Measurements from ENCODE around the gene PELI1.

Gene PELI1, protein sequence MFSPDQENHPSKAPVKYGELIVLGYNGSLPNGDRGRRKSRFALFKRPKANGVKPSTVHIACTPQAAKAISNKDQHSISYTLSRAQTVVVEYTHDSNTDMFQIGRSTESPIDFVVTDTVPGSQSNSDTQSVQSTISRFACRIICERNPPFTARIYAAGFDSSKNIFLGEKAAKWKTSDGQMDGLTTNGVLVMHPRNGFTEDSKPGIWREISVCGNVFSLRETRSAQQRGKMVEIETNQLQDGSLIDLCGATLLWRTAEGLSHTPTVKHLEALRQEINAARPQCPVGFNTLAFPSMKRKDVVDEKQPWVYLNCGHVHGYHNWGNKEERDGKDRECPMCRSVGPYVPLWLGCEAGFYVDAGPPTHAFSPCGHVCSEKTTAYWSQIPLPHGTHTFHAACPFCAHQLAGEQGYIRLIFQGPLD

GRCh38 chr2:64144057-64145013 lies at the start of gene PELI1:
PELI1 (minus strand) TSS chr2:64144420; CDS start chr2:64108310, 36,110 bp downstream.
- Histone ChIP-seq H3K4me1 (ENCODE audit: low read depth, poor library complexity, severe bottlenecking) (peaks cover 31% of the 10 kb centered on the region), H3K9ac (peak within 1 kb of the TSS; percentile 81), H3K36me3 (ENCODE audit: insufficient read depth) (no peaks in the 10 kb centered on the region), H3K27ac (peak within 1 kb of the TSS; percentile 76), H4K20me1 (ENCODE audit: insufficient read depth) (no peaks in the 10 kb centered on the region), H3K79me2 (ENCODE audit: insufficient read depth, low read depth) (peaks cover 43% of the 10 kb centered on the region), H3K4me3 (IDR thresholded peaks at IDR 0.05; ENCODE audit: insufficient read depth, low read depth, low read length) (peak within 1 kb of the TSS; percentile 56), H2AFZ (ENCODE audit: low read depth) (peak within 1 kb of the TSS; percentile 71), H3K27me3 (ENCODE audit: insufficient read depth, low read depth) (no peaks in the 10 kb centered on the region), H3K4me2 (peak within 1 kb of the TSS; percentile 95)
- TF ChIP-seq CTCF (conservative IDR thresholded peaks at IDR 0.05; ENCODE audit: low read depth, low read length) = peak; percentile 36

- H2AFZ ChIP-seq (ENCODE audit: low read depth) = no peak overlapping the region
- H4K20me1 ChIP-seq (ENCODE audit: insufficient read depth) = no peaks in the 10 kb centered on the region
- TF ChIP-seq CTCF (conservative IDR thresholded peaks at IDR 0.05; ENCODE audit: low read depth, low read length) = no peak
- peaks cover 15% of the 10 kb centered on the region for H3K4me1 ChIP-seq (ENCODE audit: low read depth, poor library complexity, severe bottlenecking)
- H3K4me2 ChIP-seq = no peak overlapping the region
- H3K27me3 ChIP-seq (ENCODE audit: insufficient read depth, low read depth) = no peaks in the 10 kb centered on the region
- no peak overlapping the region for H3K9ac ChIP-seq
- H3K36me3 ChIP-seq (ENCODE audit: insufficient read depth) = no peaks in the 10 kb centered on the region
- H3K4me3 ChIP-seq (IDR thresholded peaks at IDR 0.05; ENCODE audit: insufficient read depth, low read depth, low read length) = no peak overlapping the region
- H3K27ac ChIP-seq = no peak overlapping the region
- H3K79me2 ChIP-seq (ENCODE audit: insufficient read depth, low read depth) = no peaks in the 10 kb centered on the region
These were observed 49.3 kb upstream of the PELI1 start for GRCh38 chr2:64193491-64193890.

DNA sequence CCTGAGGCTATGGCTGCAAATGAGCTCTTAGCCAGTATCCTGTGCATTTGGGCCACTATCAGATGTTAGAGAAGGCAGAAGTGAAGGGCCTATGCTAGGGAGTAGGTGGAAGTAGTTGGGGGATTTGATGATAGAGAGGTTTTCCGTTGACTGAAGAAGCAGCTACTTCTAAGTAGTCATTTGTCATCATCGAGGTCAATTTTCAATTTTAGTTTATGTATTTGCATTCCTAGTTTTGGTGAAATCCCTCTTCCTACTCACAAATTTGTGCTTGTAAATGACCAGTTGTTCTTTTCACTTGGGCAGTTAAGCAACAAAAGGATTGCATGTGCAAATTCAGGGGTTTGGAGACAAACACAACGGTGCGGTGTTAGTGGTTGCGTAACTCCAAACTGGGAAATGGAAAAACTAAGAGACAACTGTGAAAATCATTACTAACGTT lies 48.5 kb upstream of the PELI1 start:
- Histone ChIP-seq H3K9ac (no peak overlapping the region), H4K20me1 (ENCODE audit: insufficient read depth) (no peaks in the 10 kb centered on the region), H3K27ac (no peak overlapping the region), H2AFZ (ENCODE audit: low read depth) (no peak overlapping the region), H3K27me3 (ENCODE audit: insufficient read depth, low read depth) (no peaks in the 10 kb centered on the region), H3K36me3 (ENCODE audit: insufficient read depth) (no peaks in the 10 kb centered on the region), H3K4me3 (IDR thresholded peaks at IDR 0.05; ENCODE audit: insufficient read depth, low read depth, low read length) (no peak overlapping the region), H3K4me2 (no peak overlapping the region), H3K4me1 (ENCODE audit: low read depth, poor library complexity, severe bottlenecking) (peaks cover 15% of the 10 kb centered on the region), H3K79me2 (ENCODE audit: insufficient read depth, low read depth) (no peaks in the 10 kb centered on the region)
- no peak for TF ChIP-seq CTCF (conservative IDR thresholded peaks at IDR 0.05; ENCODE audit: low read depth, low read length)

- no peaks in the 10 kb centered on the region for H4K20me1 ChIP-seq (ENCODE audit: insufficient read depth)
- no peaks in the 10 kb centered on the region for H3K27me3 ChIP-seq (ENCODE audit: insufficient read depth, low read depth)
- peaks cover 15% of the 10 kb centered on the region for H3K4me1 ChIP-seq (ENCODE audit: low read depth, poor library complexity, severe bottlenecking)
- no peak overlapping the region for H2AFZ ChIP-seq (ENCODE audit: low read depth)
- no peak overlapping the region for H3K9ac ChIP-seq
- TF ChIP-seq CTCF (conservative IDR thresholded peaks at IDR 0.05; ENCODE audit: low read depth, low read length) = no peak
- H3K36me3 ChIP-seq (ENCODE audit: insufficient read depth) = no peaks in the 10 kb centered on the region
- no peaks in the 10 kb centered on the region for H3K79me2 ChIP-seq (ENCODE audit: insufficient read depth, low read depth)
- H3K4me3 ChIP-seq (IDR thresholded peaks at IDR 0.05; ENCODE audit: insufficient read depth, low read depth, low read length) = no peak overlapping the region
- no peak overlapping the region for H3K27ac ChIP-seq
- no peak overlapping the region for H3K4me2 ChIP-seq
These were observed 47.9 kb upstream of the PELI1 start for GRCh38 chr2:64192125-64192479.
